Adrenal gland (tissue), 5 donors: Measurements from ENCODE around the gene TLE2.

Experiments
- POLR2A ChIP-seq, 2 donors: fragments of 450-650 bp; IDR thresholded peaks; one replicate each; pipeline ENCODE4 v1.6.1; 2017; ENCODE audit warnings: antibody characterized with exemption in 2 of 2, mild to moderate bottlenecking in 2 of 2, moderate library complexity in 1 of 2
- TF ChIP-seq, protein P1 (sequence below), 6 experiments: fragments of 450-650 bp in 4 of 6; fragments of 200-600 bp in 2 of 6; sonication (generic) in 1 of 6; IDR thresholded peaks; 1 replicate in 5 of 6; 2 replicates in 1 of 6; pipeline versions ENCODE4 v1.5.1 to v1.8.0; 2016 to 2021; ENCODE audit warnings: antibody characterized with exemption in 6 of 6, mild to moderate bottlenecking in 2 of 6, moderate library complexity in 1 of 6
- donor health status: DM: no; HTN: no; CAD: no.

DNA sequence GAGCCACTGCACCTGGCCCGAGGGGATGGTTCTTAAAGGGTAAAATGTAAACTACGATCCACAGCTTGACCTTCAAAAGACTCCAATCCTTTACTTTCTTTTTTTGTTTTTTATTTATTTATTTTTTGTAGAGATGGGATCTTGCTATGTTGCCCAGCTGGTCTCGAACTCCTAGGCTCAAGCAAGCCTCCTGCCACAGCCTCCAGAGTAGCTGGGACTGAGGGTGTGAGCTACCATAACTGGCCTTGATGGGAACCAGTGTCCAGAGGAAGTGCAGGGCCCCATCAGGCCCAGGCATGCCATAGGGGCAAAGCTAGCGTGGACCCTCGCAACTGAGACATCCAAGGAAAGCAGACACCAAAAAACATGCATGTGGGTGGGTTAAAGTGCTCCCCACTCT is 66.0 kb downstream of the TLE2 start:
- TF ChIP-seq, protein P1, sequence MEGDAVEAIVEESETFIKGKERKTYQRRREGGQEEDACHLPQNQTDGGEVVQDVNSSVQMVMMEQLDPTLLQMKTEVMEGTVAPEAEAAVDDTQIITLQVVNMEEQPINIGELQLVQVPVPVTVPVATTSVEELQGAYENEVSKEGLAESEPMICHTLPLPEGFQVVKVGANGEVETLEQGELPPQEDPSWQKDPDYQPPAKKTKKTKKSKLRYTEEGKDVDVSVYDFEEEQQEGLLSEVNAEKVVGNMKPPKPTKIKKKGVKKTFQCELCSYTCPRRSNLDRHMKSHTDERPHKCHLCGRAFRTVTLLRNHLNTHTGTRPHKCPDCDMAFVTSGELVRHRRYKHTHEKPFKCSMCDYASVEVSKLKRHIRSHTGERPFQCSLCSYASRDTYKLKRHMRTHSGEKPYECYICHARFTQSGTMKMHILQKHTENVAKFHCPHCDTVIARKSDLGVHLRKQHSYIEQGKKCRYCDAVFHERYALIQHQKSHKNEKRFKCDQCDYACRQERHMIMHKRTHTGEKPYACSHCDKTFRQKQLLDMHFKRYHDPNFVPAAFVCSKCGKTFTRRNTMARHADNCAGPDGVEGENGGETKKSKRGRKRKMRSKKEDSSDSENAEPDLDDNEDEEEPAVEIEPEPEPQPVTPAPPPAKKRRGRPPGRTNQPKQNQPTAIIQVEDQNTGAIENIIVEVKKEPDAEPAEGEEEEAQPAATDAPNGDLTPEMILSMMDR (IDR thresholded peaks at IDR 0.05) = no peak
- no peak for TF ChIP-seq POLR2A (IDR thresholded peaks at IDR 0.05)
